ENCODE measurements around the gene DNAJC7. TPM values are rescaled to one million over a fixed set of nuclear protein-coding genes. Genes with fewer than 3 reads are reported as not detected.

Gene DNAJC7
- total and polyA plus RNA-seq, 7 donors, result 46.7 to 91.6 (median 57.1) TPM

GRCh38 chr17:41957869-41958439 is 59.3 kb downstream of the DNAJC7 start:
- intact Hi-C loops (cut with DNase I), result no loop called here
- no peak for DNase-seq
- Histone ChIP-seq H3K9me3 (no peaks in the 10 kb centered on the region), H3K4me3 (no peak overlapping the region), H3K27ac (no peak overlapping the region), H3K36me3 (peaks cover 0 to 3% (median 0%) of the 10 kb centered on the region in 4 donors), H3K27me3 (no peaks in the 10 kb centered on the region), H3K4me1 (peaks cover 0 to 6% (median 5%) of the 10 kb centered on the region in 4 donors)
- TF ChIP-seq POLR2A (IDR thresholded peaks at IDR 0.05) (no peak), CTCF (IDR thresholded peaks at IDR 0.05) (no peak), POLR2AphosphoS5 (IDR thresholded peaks at IDR 0.05) (no peak), EP300 (IDR thresholded peaks at IDR 0.05) (no peak)
- 48 to 73% methylated on average over 6 of the region's 6 CpGs for WGBS, 2 donors

- Histone ChIP-seq H3K4me1 (no peaks in the 10 kb centered on the region), H3K9me3 (no peaks in the 10 kb centered on the region), H3K4me3 (no peak overlapping the region), H3K36me3 (peaks cover 0 to 3% (median 0%) of the 10 kb centered on the region in 4 donors), H3K27me3 (no peaks in the 10 kb centered on the region), H3K27ac (no peak overlapping the region)
- 71% methylated on average over 11 of the region's 11 CpGs for WGBS, 2 donors
- TF ChIP-seq CTCF (IDR thresholded peaks at IDR 0.05) (no peak), POLR2A (IDR thresholded peaks at IDR 0.05) (no peak), POLR2AphosphoS5 (IDR thresholded peaks at IDR 0.05) (no peak), EP300 (IDR thresholded peaks at IDR 0.05) (no peak)
- no peak for DNase-seq
- intact Hi-C loops (cut with DNase I), result no loop called here
Observed at GRCh38 chr17:41957031-41957868, 60.0 kb downstream of the DNAJC7 start.

- TF ChIP-seq POLR2A (IDR thresholded peaks at IDR 0.05), result no peak
- no peak for TF ChIP-seq EP300 (IDR thresholded peaks at IDR 0.05)
- no peak for TF ChIP-seq POLR2AphosphoS5 (IDR thresholded peaks at IDR 0.05)
- no peak for TF ChIP-seq CTCF (IDR thresholded peaks at IDR 0.05)
- H3K9me3 ChIP-seq, result no peaks in the 10 kb centered on the region
- H3K27ac ChIP-seq, result no peak overlapping the region
- peaks cover 0 to 3% (median 0%) of the 10 kb centered on the region in 4 donors for H3K36me3 ChIP-seq
- H3K27me3 ChIP-seq, result no peaks in the 10 kb centered on the region
- WGBS, 2 donors, result 87 to 93% methylated on average over 6 of the region's 6 CpGs
- intact Hi-C loops (cut with DNase I), result no loop called here
- no peak overlapping the region for H3K4me3 ChIP-seq
- DNase-seq, result no peak
- H3K4me1 ChIP-seq, result no peaks in the 10 kb centered on the region
Observed at GRCh38 chr17:41956522-41956921, 60.7 kb downstream of the DNAJC7 start.

GRCh38 chr17:41948762-41949460 is 68.3 kb downstream of the DNAJC7 start:
- WGBS, 2 donors, result 85 to 88% methylated on average over 11 of the region's 11 CpGs
- Histone ChIP-seq H3K9me3 (no peaks in the 10 kb centered on the region), H3K4me3 (no peak overlapping the region), H3K27ac (no peak overlapping the region), H3K4me1 (no peaks in the 10 kb centered on the region), H3K36me3 (peaks cover 0 to under 1% (median 0%) of the 10 kb centered on the region in 4 donors), H3K27me3 (no peaks in the 10 kb centered on the region)
- intact Hi-C loops (cut with DNase I), result no loop called here
- TF ChIP-seq EP300 (IDR thresholded peaks at IDR 0.05) (no peak), POLR2AphosphoS5 (IDR thresholded peaks at IDR 0.05) (no peak), POLR2A (IDR thresholded peaks at IDR 0.05) (no peak), CTCF (IDR thresholded peaks at IDR 0.05) (no peak)
- no peak for DNase-seq
